ENCODE data around the gene HUS1B.
A peak's percentile ranks its signal among the peaks of the same experiment; 100 is the strongest.

HUS1B gene

GRCh38 chr6:652865-653264, 4.0 kb downstream of the HUS1B start:
- Histone ChIP-seq H3K27me3 (ENCODE audit: control insufficient read depth in 1 of 2, insufficient read depth in 1 of 2, low read length in 2 of 2) (no peaks in the 10 kb centered on the region), H3K4me1 (ENCODE audit: control insufficient read depth, insufficient read depth, low read depth, low read length) (peaks cover 3% of the 10 kb centered on the region), H3K9ac (ENCODE audit: low read length) (no peak overlapping the region), H3K23ac (ENCODE audit: low read length in 2 of 2) (no peak overlapping the region), H4K8ac (ENCODE audit: low read length) (no peak overlapping the region), H4K91ac (ENCODE audit: low read length) (no peak overlapping the region), H2AFZ (ENCODE audit: low read depth, low read length) (no peak overlapping the region), H3K18ac (ENCODE audit: low read depth in 1 of 2, low read length in 2 of 2) (no peak overlapping the region), H3K36me3 (ENCODE audit: control insufficient read depth in 1 of 2, insufficient read depth in 2 of 2, low read depth in 1 of 2, low read length in 2 of 2) (peaks cover 9 to 16% of the 10 kb centered on the region in 2 experiments), H3K9me3 (ENCODE audit: control insufficient read depth, low read length) (no peaks in the 10 kb centered on the region), H3K4me3 (ENCODE audit: insufficient read depth in 1 of 2, low read depth in 1 of 2, low read length in 2 of 2) (no peak overlapping the region), H2BK120ac (ENCODE audit: low read depth, low read length) (no peak overlapping the region), H2AK5ac (ENCODE audit: low read length, severe bottlenecking) (no peak overlapping the region), H2BK5ac (ENCODE audit: low read depth, low read length, poor library complexity, severe bottlenecking) (no peak overlapping the region), H3K4ac (ENCODE audit: low read depth in 1 of 2, low read length in 2 of 2) (no peak overlapping the region), H3K4me2 (ENCODE audit: low read length, poor library complexity, severe bottlenecking) (no peak overlapping the region), H3K79me1 (replicated peaks; ENCODE audit: low read length, poor library complexity, severe bottlenecking) (peaks cover 32% of the 10 kb centered on the region), H2BK15ac (ENCODE audit: low read depth, poor library complexity, severe bottlenecking) (no peak overlapping the region), H3K14ac (ENCODE audit: low read length in 2 of 2) (no peak overlapping the region), H2BK12ac (ENCODE audit: low read length in 2 of 2) (no peak overlapping the region), H3K27ac (ENCODE audit: low read length, poor library complexity, severe bottlenecking) (no peak overlapping the region)
- no peak for DNase-seq
- WGBS, result no CpG with 5 or more reads among the region's 3 CpGs

GRCh38 chr6:650098-650497, 6.8 kb downstream of the HUS1B start:
- H3K4ac ChIP-seq (ENCODE audit: low read depth in 1 of 2, low read length in 2 of 2), result no peak overlapping the region
- H4K8ac ChIP-seq (ENCODE audit: low read length), result no peak overlapping the region
- no peak overlapping the region for H3K4me3 ChIP-seq (ENCODE audit: insufficient read depth in 1 of 2, low read depth in 1 of 2, low read length in 2 of 2)
- peak; percentile 62 for DNase-seq
- H3K9me3 ChIP-seq (ENCODE audit: control insufficient read depth, low read length), result no peaks in the 10 kb centered on the region
- 46% methylated on average over 3 of the region's 4 CpGs for WGBS
- H3K4me1 ChIP-seq (ENCODE audit: control insufficient read depth, insufficient read depth, low read depth, low read length), result peaks cover 2% of the 10 kb centered on the region
- no peak overlapping the region for H2AFZ ChIP-seq (ENCODE audit: low read depth, low read length)
- no peak overlapping the region for H2AK5ac ChIP-seq (ENCODE audit: low read length, severe bottlenecking)
- no peak overlapping the region for H3K18ac ChIP-seq (ENCODE audit: low read depth in 1 of 2, low read length in 2 of 2)
- no peak overlapping the region for H2BK12ac ChIP-seq (ENCODE audit: low read length in 2 of 2)
- H4K91ac ChIP-seq (ENCODE audit: low read length), result no peak overlapping the region
- H3K9ac ChIP-seq (ENCODE audit: low read length), result no peak overlapping the region
- no peak overlapping the region for H2BK120ac ChIP-seq (ENCODE audit: low read depth, low read length)
- no peaks in the 10 kb centered on the region for H3K27me3 ChIP-seq (ENCODE audit: control insufficient read depth in 1 of 2, insufficient read depth in 1 of 2, low read length in 2 of 2)
- H3K23ac ChIP-seq (ENCODE audit: low read length in 2 of 2), result no peak overlapping the region
- H3K4me2 ChIP-seq (ENCODE audit: low read length, poor library complexity, severe bottlenecking), result no peak overlapping the region
- no peak overlapping the region for H2BK5ac ChIP-seq (ENCODE audit: low read depth, low read length, poor library complexity, severe bottlenecking)
- peaks cover 26% of the 10 kb centered on the region for H3K79me1 ChIP-seq (replicated peaks; ENCODE audit: low read length, poor library complexity, severe bottlenecking)
- H3K27ac ChIP-seq (ENCODE audit: low read length, poor library complexity, severe bottlenecking), result no peak overlapping the region
- H3K14ac ChIP-seq (ENCODE audit: low read length in 2 of 2), result no peak overlapping the region
- H2BK15ac ChIP-seq (ENCODE audit: low read depth, poor library complexity, severe bottlenecking), result no peak overlapping the region
- peaks cover 0 to 5% of the 10 kb centered on the region in 2 experiments for H3K36me3 ChIP-seq (ENCODE audit: control insufficient read depth in 1 of 2, insufficient read depth in 2 of 2, low read depth in 1 of 2, low read length in 2 of 2)

- Histone ChIP-seq H3K4me1 (ENCODE audit: control insufficient read depth, insufficient read depth, low read depth, low read length) (no peaks in the 10 kb centered on the region), H3K9ac (ENCODE audit: low read length) (no peak overlapping the region), H2BK5ac (ENCODE audit: low read depth, low read length, poor library complexity, severe bottlenecking) (no peak overlapping the region), H2BK15ac (ENCODE audit: low read depth, poor library complexity, severe bottlenecking) (no peak overlapping the region), H3K4me2 (ENCODE audit: low read length, poor library complexity, severe bottlenecking) (no peak overlapping the region), H3K79me1 (replicated peaks; ENCODE audit: low read length, poor library complexity, severe bottlenecking) (peaks cover 15% of the 10 kb centered on the region), H3K18ac (ENCODE audit: low read depth in 1 of 2, low read length in 2 of 2) (no peak overlapping the region), H3K4ac (ENCODE audit: low read depth in 1 of 2, low read length in 2 of 2) (no peak overlapping the region), H3K4me3 (ENCODE audit: insufficient read depth in 1 of 2, low read depth in 1 of 2, low read length in 2 of 2) (no peak overlapping the region), H4K91ac (ENCODE audit: low read length) (no peak overlapping the region), H4K8ac (ENCODE audit: low read length) (no peak overlapping the region), H2BK120ac (ENCODE audit: low read depth, low read length) (no peak overlapping the region), H3K23ac (ENCODE audit: low read length in 2 of 2) (no peak overlapping the region), H2AFZ (ENCODE audit: low read depth, low read length) (no peak overlapping the region), H3K9me3 (ENCODE audit: control insufficient read depth, low read length) (no peaks in the 10 kb centered on the region), H3K27me3 (ENCODE audit: control insufficient read depth in 1 of 2, insufficient read depth in 1 of 2, low read length in 2 of 2) (no peaks in the 10 kb centered on the region), H3K14ac (ENCODE audit: low read length in 2 of 2) (no peak overlapping the region), H2BK12ac (ENCODE audit: low read length in 2 of 2) (no peak overlapping the region), H3K36me3 (ENCODE audit: control insufficient read depth in 1 of 2, insufficient read depth in 2 of 2, low read depth in 1 of 2, low read length in 2 of 2) (peaks cover 0 to 3% of the 10 kb centered on the region in 2 experiments), H3K27ac (ENCODE audit: low read length, poor library complexity, severe bottlenecking) (no peak overlapping the region), H2AK5ac (ENCODE audit: low read length, severe bottlenecking) (no peak overlapping the region)
- no peak for DNase-seq
Measured at GRCh38 chr6:642805-643204, 14.1 kb downstream of the HUS1B start.

GRCh38 chr6:641225-641985, 15.5 kb downstream of the HUS1B start:
- Histone ChIP-seq H3K18ac (ENCODE audit: low read depth in 1 of 2, low read length in 2 of 2) (no peak overlapping the region), H3K27ac (ENCODE audit: low read length, poor library complexity, severe bottlenecking) (no peak overlapping the region), H2AFZ (ENCODE audit: low read depth, low read length) (no peak overlapping the region), H2BK5ac (ENCODE audit: low read depth, low read length, poor library complexity, severe bottlenecking) (no peak overlapping the region), H3K14ac (ENCODE audit: low read length in 2 of 2) (no peak overlapping the region), H3K4ac (ENCODE audit: low read depth in 1 of 2, low read length in 2 of 2) (no peak overlapping the region), H4K8ac (ENCODE audit: low read length) (no peak overlapping the region), H3K9me3 (ENCODE audit: control insufficient read depth, low read length) (no peaks in the 10 kb centered on the region), H3K4me3 (ENCODE audit: insufficient read depth in 1 of 2, low read depth in 1 of 2, low read length in 2 of 2) (no peak overlapping the region), H3K79me1 (replicated peaks; ENCODE audit: low read length, poor library complexity, severe bottlenecking) (peaks cover 19% of the 10 kb centered on the region), H3K27me3 (ENCODE audit: control insufficient read depth in 1 of 2, insufficient read depth in 1 of 2, low read length in 2 of 2) (no peaks in the 10 kb centered on the region), H2BK15ac (ENCODE audit: low read depth, poor library complexity, severe bottlenecking) (no peak overlapping the region), H3K23ac (ENCODE audit: low read length in 2 of 2) (no peak overlapping the region), H2AK5ac (ENCODE audit: low read length, severe bottlenecking) (no peak overlapping the region), H2BK120ac (ENCODE audit: low read depth, low read length) (no peak overlapping the region), H2BK12ac (ENCODE audit: low read length in 2 of 2) (no peak overlapping the region), H3K9ac (ENCODE audit: low read length) (no peak overlapping the region), H3K4me1 (ENCODE audit: control insufficient read depth, insufficient read depth, low read depth, low read length) (no peaks in the 10 kb centered on the region), H4K91ac (ENCODE audit: low read length) (no peak overlapping the region), H3K36me3 (ENCODE audit: control insufficient read depth in 1 of 2, insufficient read depth in 2 of 2, low read depth in 1 of 2, low read length in 2 of 2) (peaks cover 7 to 13% of the 10 kb centered on the region in 2 experiments), H3K4me2 (ENCODE audit: low read length, poor library complexity, severe bottlenecking) (no peak overlapping the region)
- 92% methylated on average over 8 of the region's 8 CpGs for WGBS
- DNase-seq, result no peak
